ENCODE measurements around the gene AP1S2.

AP1S2 gene

DNA sequence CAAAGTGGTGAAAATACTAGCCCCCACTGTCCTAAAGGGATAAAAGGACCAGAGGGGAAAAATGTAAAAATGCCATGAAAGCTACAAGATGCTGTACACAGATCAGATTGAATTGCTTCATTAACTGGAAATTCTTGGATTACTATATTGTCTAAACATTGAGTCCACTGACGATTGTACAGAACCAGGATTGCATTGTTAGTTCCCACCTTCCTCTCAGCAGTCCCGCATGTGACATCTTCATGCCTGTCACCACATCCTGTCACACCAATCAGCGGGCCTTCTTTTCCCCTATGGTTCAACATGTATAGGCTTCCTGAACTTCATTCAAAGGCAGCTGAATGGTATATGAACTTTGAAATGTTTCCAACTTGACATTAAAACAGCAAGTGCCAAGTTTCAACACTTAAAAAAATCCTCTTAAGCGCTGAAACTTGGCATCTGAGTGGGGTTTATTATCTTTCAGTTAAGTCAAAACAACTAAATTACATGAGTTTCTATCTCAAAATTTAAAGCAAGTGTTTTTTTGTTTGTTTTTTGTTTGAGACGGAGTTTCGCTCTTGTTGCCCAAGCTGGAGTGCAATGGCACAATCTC, 39.7 kb downstream of the AP1S2 start:
- Histone ChIP-seq H3K79me2 (ENCODE audit: insufficient read depth, low read length) (no peaks in the 10 kb centered on the region), H3K36me3 (ENCODE audit: insufficient read depth, low read length) (peaks cover 57% of the 10 kb centered on the region)

GRCh38 chrX:15813416-15813815, 41.2 kb downstream of the AP1S2 start:
- H3K36me3 ChIP-seq (ENCODE audit: insufficient read depth, low read length), result peaks cover 65% of the 10 kb centered on the region
- no peaks in the 10 kb centered on the region for H3F3A ChIP-seq (ENCODE audit: insufficient read depth, low read length)

More for the DNA sequence above, 39.7 kb downstream of the AP1S2 start:
- no peaks in the 10 kb centered on the region for H3K4me1 ChIP-seq (ENCODE audit: insufficient read depth, low read length, severe bottlenecking)
- no peaks in the 10 kb centered on the region for H4K20me1 ChIP-seq (ENCODE audit: insufficient read depth, low read length)
- H2AFZ ChIP-seq (ENCODE audit: low read length), result no peak overlapping the region
- no peaks in the 10 kb centered on the region for H3K27me3 ChIP-seq (ENCODE audit: insufficient read depth, low read length)
- no peak overlapping the region for H3K4me2 ChIP-seq (ENCODE audit: low read length)
- no peak overlapping the region for H3K4me3 ChIP-seq (ENCODE audit: low read depth, low read length, poor library complexity, severe bottlenecking)
- H3F3A ChIP-seq (ENCODE audit: insufficient read depth, low read length), result no peaks in the 10 kb centered on the region
- TF ChIP-seq CTCF (IDR thresholded peaks at IDR 0.05; ENCODE audit: low read length) (no peak), EZH2 (IDR thresholded peaks at IDR 0.05; ENCODE audit: borderline replicate concordance, low read length) (no peak)
- H3K9me3 ChIP-seq (ENCODE audit: low read length), result no peaks in the 10 kb centered on the region
- no peak overlapping the region for H3K27ac ChIP-seq (ENCODE audit: low read depth, low read length, poor library complexity, severe bottlenecking)
- no peaks in the 10 kb centered on the region for H3K9me2 ChIP-seq (ENCODE audit: low read depth, low read length)
- no peak overlapping the region for H3K9ac ChIP-seq (ENCODE audit: low read length)

DNA sequence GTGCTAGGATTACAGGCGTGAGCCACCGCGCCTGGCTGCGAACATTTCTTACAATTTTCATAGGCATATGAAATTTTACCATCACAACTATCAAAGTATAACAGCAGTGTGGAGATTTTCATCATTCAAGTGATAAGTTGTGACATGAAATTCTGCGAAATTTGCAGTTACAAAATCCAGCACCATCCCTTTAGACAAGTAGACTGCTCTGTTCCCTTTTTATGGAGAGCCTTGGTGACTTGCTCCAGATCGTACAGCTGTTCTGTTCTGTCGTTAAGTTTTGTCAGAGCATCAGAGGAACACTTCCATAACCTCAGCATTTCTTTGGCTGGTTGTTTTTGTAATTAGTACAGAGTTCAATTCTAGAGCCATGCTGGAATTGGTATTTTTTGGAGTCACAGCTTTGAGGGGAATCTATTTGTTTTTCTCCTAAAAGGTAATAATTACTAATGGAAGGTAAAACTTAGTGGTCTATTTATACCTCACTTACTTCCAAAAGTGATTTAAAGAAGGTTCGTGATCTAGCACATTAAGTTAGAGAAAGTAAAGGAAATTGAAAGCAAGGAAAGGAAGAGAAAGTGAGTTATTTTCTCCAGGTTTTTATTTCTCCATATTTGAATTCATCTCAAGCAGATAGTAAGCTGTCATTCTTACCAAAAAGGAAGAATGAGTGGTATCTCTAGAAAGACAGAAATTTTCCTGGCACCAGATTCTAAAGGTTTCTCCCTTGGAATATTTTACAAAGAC, 42.2 kb downstream of the AP1S2 start:
- Histone ChIP-seq H3K9ac (ENCODE audit: low read length) (no peak overlapping the region), H3K36me3 (ENCODE audit: insufficient read depth, low read length) (peaks cover 58% of the 10 kb centered on the region), H3K27me3 (ENCODE audit: insufficient read depth, low read length) (no peaks in the 10 kb centered on the region), H3K79me2 (ENCODE audit: insufficient read depth, low read length) (no peaks in the 10 kb centered on the region), H3K9me2 (ENCODE audit: low read depth, low read length) (no peaks in the 10 kb centered on the region), H3K4me1 (ENCODE audit: insufficient read depth, low read length, severe bottlenecking) (no peaks in the 10 kb centered on the region), H2AFZ (ENCODE audit: low read length) (no peak overlapping the region), H4K20me1 (ENCODE audit: insufficient read depth, low read length) (no peaks in the 10 kb centered on the region), H3K4me2 (ENCODE audit: low read length) (no peak overlapping the region), H3K9me3 (ENCODE audit: low read length) (no peaks in the 10 kb centered on the region), H3K27ac (ENCODE audit: low read depth, low read length, poor library complexity, severe bottlenecking) (no peak overlapping the region), H3F3A (ENCODE audit: insufficient read depth, low read length) (no peaks in the 10 kb centered on the region), H3K4me3 (ENCODE audit: low read depth, low read length, poor library complexity, severe bottlenecking) (no peak overlapping the region)
- TF ChIP-seq CTCF (IDR thresholded peaks at IDR 0.05; ENCODE audit: low read length) (no peak), EZH2 (IDR thresholded peaks at IDR 0.05; ENCODE audit: borderline replicate concordance, low read length) (no peak)

More at GRCh38 chrX:15813416-15813815, 41.2 kb downstream of the AP1S2 start:
- H3K9me2 ChIP-seq (ENCODE audit: low read depth, low read length), result no peaks in the 10 kb centered on the region
- no peaks in the 10 kb centered on the region for H3K4me1 ChIP-seq (ENCODE audit: insufficient read depth, low read length, severe bottlenecking)
- H3K9me3 ChIP-seq (ENCODE audit: low read length), result no peaks in the 10 kb centered on the region
- no peak overlapping the region for H3K4me3 ChIP-seq (ENCODE audit: low read depth, low read length, poor library complexity, severe bottlenecking)
- H3K27ac ChIP-seq (ENCODE audit: low read depth, low read length, poor library complexity, severe bottlenecking), result no peak overlapping the region
- no peak overlapping the region for H3K9ac ChIP-seq (ENCODE audit: low read length)
- no peak overlapping the region for H3K4me2 ChIP-seq (ENCODE audit: low read length)
- no peak overlapping the region for H2AFZ ChIP-seq (ENCODE audit: low read length)
- no peaks in the 10 kb centered on the region for H4K20me1 ChIP-seq (ENCODE audit: insufficient read depth, low read length)
- H3K79me2 ChIP-seq (ENCODE audit: insufficient read depth, low read length), result no peaks in the 10 kb centered on the region
- no peaks in the 10 kb centered on the region for H3K27me3 ChIP-seq (ENCODE audit: insufficient read depth, low read length)
- TF ChIP-seq EZH2 (IDR thresholded peaks at IDR 0.05; ENCODE audit: borderline replicate concordance, low read length), result no peak
- no peak for TF ChIP-seq CTCF (IDR thresholded peaks at IDR 0.05; ENCODE audit: low read length)
